ENCODE measurements around the gene ACAD11.

DNA sequence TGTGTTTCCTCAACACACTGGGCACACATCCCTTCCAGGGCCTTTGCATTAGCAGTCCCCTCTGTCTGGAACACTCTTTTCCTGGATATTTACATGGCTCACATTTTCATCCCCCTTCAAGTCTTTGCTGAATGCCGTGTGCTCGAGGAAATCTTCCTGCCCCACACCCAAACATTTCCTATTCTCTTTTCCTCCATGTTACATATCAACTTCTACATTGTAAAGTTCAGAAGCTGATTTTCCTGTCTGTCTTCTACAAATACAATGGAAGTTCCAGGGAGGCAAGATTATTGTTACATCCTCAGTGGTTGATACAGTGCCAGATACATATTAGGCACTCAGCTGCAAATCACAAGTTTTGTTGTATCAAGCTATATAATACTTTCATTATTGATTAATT lies 4.1 kb downstream of the ACAD11 start:
- TF ChIP-seq ELF4 (IDR thresholded peaks at IDR 0.05) (no peak), HDGF (IDR thresholded peaks at IDR 0.05; ENCODE audit: borderline replicate concordance) (no peak), TARDBP (IDR thresholded peaks at IDR 0.05) (no peak), SP1 (IDR thresholded peaks at IDR 0.05) (no peak), FOXM1 (IDR thresholded peaks at IDR 0.05; ENCODE audit: borderline replicate concordance) (no peak), CTBP1 (IDR thresholded peaks at IDR 0.05; ENCODE audit: borderline replicate concordance) (no peak), SUZ12 (IDR thresholded peaks at IDR 0.05) (no peak), BHLHE40 (IDR thresholded peaks at IDR 0.05; ENCODE audit: borderline replicate concordance) (no peak), ARNT (IDR thresholded peaks at IDR 0.05) (no peak)
